ENCODE results near the gene MFGE8. TPM values are rescaled to one million over a fixed set of nuclear protein-coding genes. Genes with fewer than 3 reads are reported as not detected.
A peak's percentile ranks its signal among the peaks of the same experiment; 100 is the strongest.

The MFGE8 gene, protein sequence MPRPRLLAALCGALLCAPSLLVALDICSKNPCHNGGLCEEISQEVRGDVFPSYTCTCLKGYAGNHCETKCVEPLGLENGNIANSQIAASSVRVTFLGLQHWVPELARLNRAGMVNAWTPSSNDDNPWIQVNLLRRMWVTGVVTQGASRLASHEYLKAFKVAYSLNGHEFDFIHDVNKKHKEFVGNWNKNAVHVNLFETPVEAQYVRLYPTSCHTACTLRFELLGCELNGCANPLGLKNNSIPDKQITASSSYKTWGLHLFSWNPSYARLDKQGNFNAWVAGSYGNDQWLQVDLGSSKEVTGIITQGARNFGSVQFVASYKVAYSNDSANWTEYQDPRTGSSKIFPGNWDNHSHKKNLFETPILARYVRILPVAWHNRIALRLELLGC
- total RNA-seq, result 104 and 113 TPM in 2 replicates
- long read RNA-seq, partial matches to known transcripts, result 2 of 6 reads
- long read RNA-seq, other reads (novel, unspliced or antisense), result 3 of 6 reads

DNA sequence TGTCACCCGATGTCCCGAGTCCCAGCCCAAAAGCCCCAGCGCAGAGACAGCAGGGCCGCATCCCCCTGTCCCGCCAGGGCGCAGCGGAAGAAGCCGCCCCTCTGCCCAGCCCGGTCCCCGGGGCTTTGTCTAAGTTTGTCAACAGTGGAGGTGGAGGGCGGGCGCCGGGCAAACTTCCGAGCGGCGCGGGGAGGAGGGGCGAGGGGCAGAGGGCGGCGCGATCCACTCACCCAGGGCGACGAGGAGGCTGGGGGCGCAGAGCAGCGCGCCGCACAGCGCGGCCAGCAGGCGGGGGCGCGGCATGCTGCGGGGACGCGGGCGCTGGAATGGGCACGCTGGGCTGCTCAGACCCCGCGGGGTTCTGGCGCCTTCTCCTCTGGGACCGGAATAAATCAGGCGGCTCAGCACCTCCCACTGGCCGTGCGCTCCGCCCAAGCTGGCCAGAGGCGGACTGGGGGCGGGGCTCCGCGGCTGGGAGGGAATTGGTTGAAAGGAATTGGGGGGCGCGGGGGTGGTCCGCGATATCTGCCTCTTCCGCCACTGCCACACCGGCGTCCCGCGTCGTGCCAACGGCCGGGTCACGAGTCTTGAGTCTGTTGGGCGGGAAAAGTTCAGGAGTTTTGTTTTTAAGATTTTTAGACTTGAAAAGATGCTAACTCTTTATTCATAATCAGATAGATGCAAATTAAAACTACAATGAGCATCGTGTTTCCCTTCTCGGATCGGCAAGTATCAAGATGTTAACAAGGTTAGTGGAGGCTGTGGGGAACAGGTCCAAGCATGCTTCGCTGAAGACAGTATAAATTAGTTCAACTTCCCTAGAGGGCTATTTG, at the start of gene MFGE8:
MFGE8 (minus strand) TSS at position 363 of the 833 bp plus-strand sequence; CDS start at position 303, 60 bp downstream.
- H3K9me3 Mint-ChIP-seq, result no peaks in the 10 kb centered on the region
- peak; percentile 81 for DNase-seq (ENCODE audit: low read depth, low spot score)
- H3K4me3 Mint-ChIP-seq, result peak within 1 kb of the TSS; percentile 90
- peak within 1 kb of the TSS; percentile 97 for H3K27ac Mint-ChIP-seq (ENCODE audit: unreplicated experiment)
- peaks cover 6% of the 10 kb centered on the region for H3K36me3 Mint-ChIP-seq (ENCODE audit: low read depth)
- no peaks in the 10 kb centered on the region for H3K27me3 Mint-ChIP-seq (ENCODE audit: low read depth)
- H3K4me1 Mint-ChIP-seq, result peaks cover 36% of the 10 kb centered on the region
- TF ChIP-seq, protein P1, sequence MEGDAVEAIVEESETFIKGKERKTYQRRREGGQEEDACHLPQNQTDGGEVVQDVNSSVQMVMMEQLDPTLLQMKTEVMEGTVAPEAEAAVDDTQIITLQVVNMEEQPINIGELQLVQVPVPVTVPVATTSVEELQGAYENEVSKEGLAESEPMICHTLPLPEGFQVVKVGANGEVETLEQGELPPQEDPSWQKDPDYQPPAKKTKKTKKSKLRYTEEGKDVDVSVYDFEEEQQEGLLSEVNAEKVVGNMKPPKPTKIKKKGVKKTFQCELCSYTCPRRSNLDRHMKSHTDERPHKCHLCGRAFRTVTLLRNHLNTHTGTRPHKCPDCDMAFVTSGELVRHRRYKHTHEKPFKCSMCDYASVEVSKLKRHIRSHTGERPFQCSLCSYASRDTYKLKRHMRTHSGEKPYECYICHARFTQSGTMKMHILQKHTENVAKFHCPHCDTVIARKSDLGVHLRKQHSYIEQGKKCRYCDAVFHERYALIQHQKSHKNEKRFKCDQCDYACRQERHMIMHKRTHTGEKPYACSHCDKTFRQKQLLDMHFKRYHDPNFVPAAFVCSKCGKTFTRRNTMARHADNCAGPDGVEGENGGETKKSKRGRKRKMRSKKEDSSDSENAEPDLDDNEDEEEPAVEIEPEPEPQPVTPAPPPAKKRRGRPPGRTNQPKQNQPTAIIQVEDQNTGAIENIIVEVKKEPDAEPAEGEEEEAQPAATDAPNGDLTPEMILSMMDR (conservative IDR thresholded peaks at IDR 0.05), result no peak

DNA sequence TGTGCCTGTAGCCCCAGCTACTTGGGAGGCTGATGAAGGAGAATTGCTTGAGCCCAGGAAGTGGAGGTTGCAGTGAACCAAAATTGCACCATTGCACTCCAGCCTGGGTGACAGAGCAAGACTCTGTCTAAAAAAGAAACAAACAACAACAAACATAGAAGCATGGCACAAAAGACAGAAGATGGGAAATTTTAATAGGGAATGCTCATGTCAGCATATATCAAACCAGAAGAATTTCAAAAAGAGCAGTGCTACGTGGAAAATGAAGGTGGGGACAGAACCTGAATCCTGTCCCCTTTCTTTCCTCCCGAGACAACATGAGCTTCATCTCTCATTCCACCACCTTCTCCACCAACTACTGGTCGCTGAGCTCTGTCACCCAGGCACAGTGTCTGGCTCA, 46.3 kb upstream of the MFGE8 start:
- no peak for DNase-seq (ENCODE audit: low read depth, low spot score)
- H3K4me3 Mint-ChIP-seq, result no peak overlapping the region
- H3K9me3 Mint-ChIP-seq, result peaks cover 9% of the 10 kb centered on the region
- H3K4me1 Mint-ChIP-seq, result no peaks in the 10 kb centered on the region
- H3K27me3 Mint-ChIP-seq (ENCODE audit: low read depth), result peaks cover 6% of the 10 kb centered on the region
- H3K36me3 Mint-ChIP-seq (ENCODE audit: low read depth), result no peaks in the 10 kb centered on the region
- TF ChIP-seq, protein P1 (conservative IDR thresholded peaks at IDR 0.05), result no peak
- no peak overlapping the region for H3K27ac Mint-ChIP-seq (ENCODE audit: unreplicated experiment)

GRCh38 chr15:88956906-88957305, 43.7 kb upstream of the MFGE8 start:
- H3K36me3 Mint-ChIP-seq (ENCODE audit: low read depth), result no peaks in the 10 kb centered on the region
- TF ChIP-seq, protein P1 (conservative IDR thresholded peaks at IDR 0.05), result no peak
- H3K27me3 Mint-ChIP-seq (ENCODE audit: low read depth), result no peaks in the 10 kb centered on the region
- no peak overlapping the region for H3K4me3 Mint-ChIP-seq
- no peak overlapping the region for H3K27ac Mint-ChIP-seq (ENCODE audit: unreplicated experiment)
- peaks cover 7% of the 10 kb centered on the region for H3K4me1 Mint-ChIP-seq
- no peaks in the 10 kb centered on the region for H3K9me3 Mint-ChIP-seq
- DNase-seq (ENCODE audit: low read depth, low spot score), result no peak

GRCh38 chr15:88956263-88956662, 43.1 kb upstream of the MFGE8 start:
- Mint-ChIP-seq H3K4me1 (peaks cover 7% of the 10 kb centered on the region), H3K27me3 (ENCODE audit: low read depth) (no peaks in the 10 kb centered on the region), H3K27ac (ENCODE audit: unreplicated experiment) (peak overlapping the region; percentile 67), H3K4me3 (no peak overlapping the region), H3K36me3 (ENCODE audit: low read depth) (no peaks in the 10 kb centered on the region), H3K9me3 (no peaks in the 10 kb centered on the region)
- no peak for DNase-seq (ENCODE audit: low read depth, low spot score)
- TF ChIP-seq, protein P1 (conservative IDR thresholded peaks at IDR 0.05), result no peak

DNA sequence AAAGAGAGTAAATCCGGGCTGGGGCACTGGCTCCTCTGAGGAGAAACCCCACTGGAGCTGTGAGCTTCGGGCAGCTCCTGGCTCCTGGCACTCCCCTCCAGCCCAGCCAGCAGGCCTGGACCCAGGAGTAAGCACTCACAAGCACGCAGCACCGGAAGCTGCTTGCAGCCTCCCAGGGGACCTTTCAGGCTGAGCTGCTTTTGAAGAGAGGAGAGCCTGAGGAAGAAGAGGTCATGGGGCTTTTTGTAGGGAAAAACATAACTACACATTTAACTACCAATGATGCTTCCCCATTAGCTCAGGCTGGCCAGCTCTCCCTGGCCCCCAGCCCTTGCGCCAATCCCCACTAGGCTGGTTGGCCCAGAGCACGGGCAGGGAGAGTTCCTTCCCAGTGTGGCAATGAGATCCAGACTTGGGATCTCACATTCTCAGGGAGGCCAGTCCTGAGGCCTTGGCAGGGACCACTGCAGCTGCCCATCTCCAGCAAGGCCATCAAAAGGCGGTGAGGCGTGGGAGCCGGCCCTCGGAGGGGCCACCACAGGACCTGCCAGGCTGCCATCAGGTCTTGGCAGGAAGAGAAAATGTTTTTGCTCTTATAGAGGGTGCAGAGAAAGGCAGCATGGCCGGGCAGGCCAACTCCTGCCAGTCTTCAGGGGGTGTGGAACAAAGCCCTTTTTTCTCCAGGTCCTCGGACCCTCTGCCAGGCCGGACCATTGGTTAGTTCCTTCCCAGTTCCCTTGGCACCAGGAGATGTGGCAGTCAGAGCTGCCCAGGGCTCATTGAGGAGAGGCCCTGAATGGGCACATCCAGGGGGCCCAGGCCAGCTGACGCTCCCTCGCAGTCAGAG, 41.5 kb upstream of the MFGE8 start:
- Mint-ChIP-seq H3K36me3 (ENCODE audit: low read depth) (no peaks in the 10 kb centered on the region), H3K4me1 (peaks cover 7% of the 10 kb centered on the region), H3K27ac (ENCODE audit: unreplicated experiment) (peak overlapping the region; percentile 43), H3K27me3 (ENCODE audit: low read depth) (no peaks in the 10 kb centered on the region), H3K9me3 (no peaks in the 10 kb centered on the region), H3K4me3 (no peak overlapping the region)
- TF ChIP-seq, protein P1 (conservative IDR thresholded peaks at IDR 0.05), result no peak
- no peak for DNase-seq (ENCODE audit: low read depth, low spot score)

Measured in neural crest cell (in vitro differentiated cells).